HG03521 (cell line): ENCODE results near the gene TNFRSF1B.

ENCODE experiments used
- ATAC-seq: cut with Tn5 transposase; IDR thresholded peaks from one replicate; pipeline ENCODE4 v1.9.1; 2021; ENCODE audit warnings: mild to moderate bottlenecking, moderate library complexity; ENCODE audit not compliant: unreplicated experiment

TNFRSF1B gene

GRCh38 chr1:12166834-12167492, at the start of gene TNFRSF1B:
TSS of gene TNFRSF1B (plus strand) at chr1:12166991. CDS start at chr1:12167092, 101 bp downstream.
- peak; percentile 44 for ATAC-seq

GRCh38 chr1:12121212-12122003, 45.4 kb upstream of the TNFRSF1B start:
- ATAC-seq: no peak

GRCh38 chr1:12123172-12123571, 43.6 kb upstream of the TNFRSF1B start:
- ATAC-seq: no peak

- ATAC-seq: no peak
Observed at GRCh38 chr1:12124693-12125421, 41.9 kb upstream of the TNFRSF1B start.

GRCh38 chr1:12125422-12126355, 41.1 kb upstream of the TNFRSF1B start:
- ATAC-seq: no peak

- no peak for ATAC-seq
Observed at GRCh38 chr1:12126781-12127180, 40.0 kb upstream of the TNFRSF1B start.

- ATAC-seq: no peak
Observed at GRCh38 chr1:12127206-12127810, 39.5 kb upstream of the TNFRSF1B start.

GRCh38 chr1:12128120-12128519, 38.7 kb upstream of the TNFRSF1B start:
- ATAC-seq: no peak

- ATAC-seq: no peak
Observed at GRCh38 chr1:12129624-12130023, 37.2 kb upstream of the TNFRSF1B start.

- no peak for ATAC-seq
Observed at GRCh38 chr1:12130466-12131130, 36.2 kb upstream of the TNFRSF1B start.

- no peak for ATAC-seq
Observed at GRCh38 chr1:12132078-12132477, 34.7 kb upstream of the TNFRSF1B start.

GRCh38 chr1:12134716-12135115, 32.1 kb upstream of the TNFRSF1B start:
- no peak for ATAC-seq

- ATAC-seq: no peak
Observed at GRCh38 chr1:12135612-12136011, 31.2 kb upstream of the TNFRSF1B start.

- ATAC-seq: no peak
Observed at GRCh38 chr1:12136916-12137610, 29.7 kb upstream of the TNFRSF1B start.

GRCh38 chr1:12138196-12139168, 28.3 kb upstream of the TNFRSF1B start:
- ATAC-seq: no peak

- ATAC-seq: no peak
Observed at GRCh38 chr1:12140016-12140415, 26.8 kb upstream of the TNFRSF1B start.

- ATAC-seq: no peak
Observed at GRCh38 chr1:12140515-12141162, 26.2 kb upstream of the TNFRSF1B start.
